PC-3 (cell line): ENCODE data around the gene LUC7L3. TPM values are rescaled to one million over a fixed set of nuclear protein-coding genes. Genes with fewer than 3 reads are reported as not detected.

Experiments used
- ATAC-seq: fragments of 200-7000 bp; cut with Tn5 transposase; 2 replicates; pipeline ENCODE4 v1.9.1; 2020; ENCODE audit warnings: mild to moderate bottlenecking, moderate library complexity
- BruUV-seq: library from RNA; stranded (reverse); fragments of 400-500 nt; replicated peaks from 2 replicates; lab custom pipeline; 2021; lab: Mats Ljungman, UMichigan
- CTCF ChIA-PET: fragments of 300-600 bp; sonication (Branson Sonifier 250); formaldehyde crosslinking; loops from one replicate; lab custom pipeline; 2022; ENCODE audit warnings: antibody characterized with exemption; lab: Charles Lee
- POLR2A ChIA-PET: fragments of 300-600 bp; sonication (Branson Sonifier 250); formaldehyde crosslinking; loops from one replicate; lab custom pipeline; 2022; ENCODE audit warnings: antibody characterized with exemption; ENCODE audit not compliant: unreplicated experiment; lab: Charles Lee
- DNase-seq: peaks from one replicate; pipeline ENCODE4 v3.0.0-alpha.2; 2015
- H2AFZ ChIP-seq: fragments of 300-600 bp; sonication (generic); 2 replicates; pipeline ENCODE4 v1.6.0; 2016; ENCODE audit warnings: antibody characterized with exemption, low read length
- H3F3A ChIP-seq: fragments of 300-600 bp; sonication (generic); one replicate; pipeline ENCODE4 v1.6.0; 2017; ENCODE audit warnings: antibody characterized with exemption, low read length, control low read depth, mild to moderate bottlenecking; ENCODE audit not compliant: unreplicated experiment
- H3K27ac ChIP-seq: fragments of 300-600 bp; sonication (generic); 2 replicates; pipeline ENCODE4 v1.5.1; 2016; ENCODE audit warnings: mild to moderate bottlenecking, low read length
- H3K27me3 ChIP-seq: fragments of 300-600 bp; sonication (generic); 2 replicates; pipeline ENCODE4 v1.6.1; 2016; ENCODE audit warnings: low read length, mixed read lengths
- H3K36me3 ChIP-seq: fragments of 300-600 bp; sonication (generic); 2 replicates; pipeline ENCODE4 v1.6.1; 2016; ENCODE audit warnings: low read depth, mixed run types, low read length, mixed read lengths
- H3K4me1 ChIP-seq: fragments of 300-600 bp; sonication (generic); 2 replicates; pipeline ENCODE4 v1.5.1; 2016; ENCODE audit warnings: low read length; ENCODE audit not compliant: insufficient read depth
- H3K4me2 ChIP-seq: fragments of 300-600 bp; sonication (generic); 2 replicates; pipeline ENCODE4 v1.6.0; 2016; ENCODE audit warnings: low read length
- H3K4me3 ChIP-seq: fragments of 300-600 bp; sonication (generic); 2 replicates; pipeline ENCODE4 v1.5.1; 2016; ENCODE audit warnings: mild to moderate bottlenecking, low read length, mixed read lengths
- H3K79me2 ChIP-seq: fragments of 300-600 bp; sonication (generic); 2 replicates; pipeline ENCODE4 v1.6.1; 2017; ENCODE audit warnings: low read length, mixed read lengths
- H3K9ac ChIP-seq: fragments of 300-600 bp; sonication (generic); 2 replicates; pipeline ENCODE4 v1.6.0; 2016; ENCODE audit warnings: mild to moderate bottlenecking, low read length
- H3K9me2 ChIP-seq: fragments of 300-600 bp; sonication (generic); replicated peaks from 2 replicates; pipeline ENCODE4 v1.6.1; 2016; ENCODE audit warnings: mixed run types, low read length, mixed read lengths
- H3K9me3 ChIP-seq: fragments of 300-600 bp; sonication (generic); 2 replicates; pipeline ENCODE4 v1.6.1; 2016; ENCODE audit warnings: low read length, mixed read lengths
- H4K20me1 ChIP-seq: fragments of 300-600 bp; sonication (generic); 2 replicates; pipeline ENCODE4 v1.6.1; 2016; ENCODE audit warnings: low read length, mixed read lengths
- CTCF ChIP-seq: fragments of 300-600 bp; sonication (generic); conservative IDR thresholded peaks from 2 replicates; pipeline ENCODE4 v1.5.1; 2017; ENCODE audit warnings: antibody characterized with exemption, low read depth, mild to moderate bottlenecking, low read length
- EZH2 ChIP-seq: fragments of 300-600 bp; sonication (generic); IDR thresholded peaks from one replicate; pipeline ENCODE4 v1.6.1; 2017; ENCODE audit warnings: antibody characterized with exemption, mild to moderate bottlenecking, low read length; ENCODE audit not compliant: unreplicated experiment
- EZH2phosphoT487 ChIP-seq: fragments of 300-600 bp; sonication (generic); IDR thresholded peaks from 2 replicates; pipeline ENCODE4 v1.6.1; 2018; ENCODE audit warnings: mild to moderate bottlenecking, antibody characterized with exemption, low read length, borderline replicate concordance
- intact Hi-C: fragments of 100-400 bp; cut with micrococcal nuclease; formaldehyde crosslinking; loops from 2 replicates; pipeline ENCODE4 v1.9.0; 2023
- total RNA-seq: library from RNA; depleted of rRNA; stranded (reverse); fragments of >200 nt; gene quantifications from 2 replicates; pipeline ENCODE4 v1.2.3, GENCODE V29; 2014

The LUC7L3 gene
- total RNA-seq, 1 experiment from 2014 or later, result 43.0 TPM

GRCh38 chr17:50682938-50683337 lies 36.5 kb upstream of the LUC7L3 start:
- H3K4me2 ChIP-seq, result no peak overlapping the region
- intact Hi-C loops, result no loop called here
- H3K79me2 ChIP-seq, result no peaks in the 10 kb centered on the region
- no peaks in the 10 kb centered on the region for H3F3A ChIP-seq
- H3K9ac ChIP-seq, result no peak overlapping the region
- no peaks in the 10 kb centered on the region for H3K27me3 ChIP-seq
- TF ChIP-seq EZH2phosphoT487 (no peak), CTCF (no peak), EZH2 (no peak)
- H3K9me2 ChIP-seq, result no peaks in the 10 kb centered on the region
- H3K4me1 ChIP-seq, result peaks cover 38% of the 10 kb centered on the region
- no peaks in the 10 kb centered on the region for H3K9me3 ChIP-seq
- DNase-seq (no peak), ATAC-seq (no peak)
- ChIA-PET POLR2A (no interaction called here), CTCF (no interaction called here)
- H3K27ac ChIP-seq, result no peak overlapping the region
- no peak overlapping the region for H2AFZ ChIP-seq
- no TSS peak for BruUV-seq
- no peaks in the 10 kb centered on the region for H3K36me3 ChIP-seq
- H3K4me3 ChIP-seq, result no peak overlapping the region
- no peaks in the 10 kb centered on the region for H4K20me1 ChIP-seq

GRCh38 chr17:50683434-50684287 lies 35.7 kb upstream of the LUC7L3 start:
- no peaks in the 10 kb centered on the region for H4K20me1 ChIP-seq
- BruUV-seq, result no TSS peak
- H3K9me3 ChIP-seq, result no peaks in the 10 kb centered on the region
- no peak overlapping the region for H3K4me3 ChIP-seq
- no peaks in the 10 kb centered on the region for H3F3A ChIP-seq
- H3K4me1 ChIP-seq, result peaks cover 38% of the 10 kb centered on the region
- H3K36me3 ChIP-seq, result no peaks in the 10 kb centered on the region
- ATAC-seq (no peak), DNase-seq (no peak)
- H3K9ac ChIP-seq, result no peak overlapping the region
- no peaks in the 10 kb centered on the region for H3K79me2 ChIP-seq
- H2AFZ ChIP-seq, result no peak overlapping the region
- H3K9me2 ChIP-seq, result no peaks in the 10 kb centered on the region
- intact Hi-C loops, result no loop called here
- H3K27ac ChIP-seq, result no peak overlapping the region
- CTCF ChIA-PET, result interaction anchor here (0.6 kb wide), 1 partner anchor 166 kb away, joined by 3 read pairs; no protein-coding TSS in a partner anchor
- H3K27me3 ChIP-seq, result no peaks in the 10 kb centered on the region
- no peak overlapping the region for H3K4me2 ChIP-seq
- no peak for TF ChIP-seq EZH2
- TF ChIP-seq EZH2phosphoT487, result no peak
- no peak for TF ChIP-seq CTCF
- POLR2A ChIA-PET, result no interaction called here

DNA sequence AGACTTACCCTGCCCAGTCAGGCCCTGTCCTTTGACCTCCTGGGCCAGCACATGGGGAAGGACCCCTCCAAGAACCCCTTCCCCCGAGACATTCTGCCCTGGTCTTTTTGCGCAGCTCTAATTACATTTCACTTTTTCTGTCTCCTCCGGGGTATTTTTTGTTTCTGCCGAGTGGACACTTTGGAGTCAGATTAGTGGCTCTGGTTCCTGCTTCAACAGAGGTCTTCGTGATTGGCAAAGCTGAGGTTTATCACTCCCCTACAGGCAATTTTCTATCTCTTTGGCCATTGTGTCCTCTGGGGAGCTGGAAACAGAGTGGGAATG lies 35.2 kb upstream of the LUC7L3 start:
- peaks cover 44% of the 10 kb centered on the region for H3K4me1 ChIP-seq
- CTCF ChIA-PET, result interaction anchor here (0.6 to 0.7 kb wide), 2 partner anchors 55 to 165 kb away, joined by 3 read pairs; no protein-coding TSS in a partner anchor
- no peak overlapping the region for H3K9ac ChIP-seq
- no peaks in the 10 kb centered on the region for H3F3A ChIP-seq
- no peaks in the 10 kb centered on the region for H3K36me3 ChIP-seq
- no peak for DNase-seq
- H3K4me3 ChIP-seq, result no peak overlapping the region
- H3K9me2 ChIP-seq, result no peaks in the 10 kb centered on the region
- ATAC-seq, result no peak
- no peak overlapping the region for H3K27ac ChIP-seq
- POLR2A ChIA-PET, result interaction anchor here (0.7 kb wide), 2 partner anchors 49 to 322 kb away, joined by 3 to 6 read pairs; no protein-coding TSS in a partner anchor
- intact Hi-C loops, result no loop called here
- no peaks in the 10 kb centered on the region for H4K20me1 ChIP-seq
- H2AFZ ChIP-seq, result no peak overlapping the region
- H3K27me3 ChIP-seq, result no peaks in the 10 kb centered on the region
- TF ChIP-seq EZH2 (no peak), CTCF (no peak), EZH2phosphoT487 (no peak)
- H3K9me3 ChIP-seq, result no peaks in the 10 kb centered on the region
- BruUV-seq, result no TSS peak
- no peaks in the 10 kb centered on the region for H3K79me2 ChIP-seq
- H3K4me2 ChIP-seq, result peak overlapping the region; percentile 29; the same call in 1 of the 2 replicates
